HG03378 (cell line): Measurements from ENCODE around the gene ERCC2.

Experiments used
- ATAC-seq: cut with Tn5 transposase; IDR thresholded peaks from one replicate; pipeline ENCODE4 v1.9.1; 2021; ENCODE audit warnings: mild to moderate bottlenecking, moderate library complexity; ENCODE audit not compliant: unreplicated experiment

ERCC2 gene

GRCh38 chr19:45402298-45403061 lies 32.1 kb upstream of the ERCC2 start:
- no peak for ATAC-seq

GRCh38 chr19:45401815-45402214 lies 31.4 kb upstream of the ERCC2 start:
- ATAC-seq = no peak

GRCh38 chr19:45400192-45400591 lies 29.8 kb upstream of the ERCC2 start:
- no peak for ATAC-seq

- ATAC-seq = no peak
Observed at GRCh38 chr19:45395821-45396617, 25.6 kb upstream of the ERCC2 start.

- ATAC-seq = no peak
Observed at GRCh38 chr19:45391871-45392665, 21.7 kb upstream of the ERCC2 start.

- no peak for ATAC-seq
Observed at GRCh38 chr19:45391346-45391745, 21.0 kb upstream of the ERCC2 start.

- no peak for ATAC-seq
Observed at GRCh38 chr19:45385392-45386221, 15.2 kb upstream of the ERCC2 start.

- no peak for ATAC-seq
Observed at GRCh38 chr19:45382426-45382825, 12.1 kb upstream of the ERCC2 start.

- no peak for ATAC-seq
Observed at GRCh38 chr19:45380107-45380506, 9.7 kb upstream of the ERCC2 start.

- no peak for ATAC-seq
Observed at GRCh38 chr19:45376045-45376724, 5.8 kb upstream of the ERCC2 start.

GRCh38 chr19:45368737-45369340 lies 1.5 kb downstream of the ERCC2 start:
- ATAC-seq = no peak

- ATAC-seq = no peak
Observed at GRCh38 chr19:45368127-45368526, 2.2 kb downstream of the ERCC2 start.

GRCh38 chr19:45364696-45365095 lies 5.7 kb downstream of the ERCC2 start:
- ATAC-seq = no peak

- ATAC-seq = no peak
Observed at GRCh38 chr19:45363861-45364459, 6.4 kb downstream of the ERCC2 start.

GRCh38 chr19:45362291-45362690 lies 8.1 kb downstream of the ERCC2 start:
- no peak for ATAC-seq

GRCh38 chr19:45361608-45362007 lies 8.8 kb downstream of the ERCC2 start:
- ATAC-seq = no peak

- no peak for ATAC-seq
Observed at GRCh38 chr19:45358213-45358792, 12.1 kb downstream of the ERCC2 start.

- ATAC-seq = no peak
Observed at GRCh38 chr19:45357445-45357783, 13.0 kb downstream of the ERCC2 start.
